HS-27A (cell line): ENCODE measurements around the gene UBN2.

Experiments
- DNase-seq: peaks from one replicate; pipeline ENCODE4 v3.0.0-alpha.2; 2012; ENCODE audit warnings: low read depth, missing footprints

UBN2 gene

DNA sequence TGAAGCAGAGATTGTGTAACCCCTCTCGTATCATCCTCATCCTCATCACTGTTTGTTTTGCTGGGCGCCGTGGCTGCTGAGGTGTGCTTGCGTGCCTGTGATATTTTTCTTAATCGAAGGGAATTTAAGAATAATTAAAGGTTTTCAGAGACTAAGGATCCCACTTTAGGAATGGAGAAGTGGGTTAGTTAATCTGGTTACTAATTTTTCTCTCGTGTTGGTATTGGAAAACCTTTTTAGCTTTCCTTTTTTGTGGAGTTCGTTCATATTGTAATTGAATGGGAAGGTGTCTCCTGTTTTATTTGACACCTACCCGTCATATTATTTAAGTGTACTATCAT, 1.3 kb downstream of the UBN2 start:
- DNase-seq = no peak

DNA sequence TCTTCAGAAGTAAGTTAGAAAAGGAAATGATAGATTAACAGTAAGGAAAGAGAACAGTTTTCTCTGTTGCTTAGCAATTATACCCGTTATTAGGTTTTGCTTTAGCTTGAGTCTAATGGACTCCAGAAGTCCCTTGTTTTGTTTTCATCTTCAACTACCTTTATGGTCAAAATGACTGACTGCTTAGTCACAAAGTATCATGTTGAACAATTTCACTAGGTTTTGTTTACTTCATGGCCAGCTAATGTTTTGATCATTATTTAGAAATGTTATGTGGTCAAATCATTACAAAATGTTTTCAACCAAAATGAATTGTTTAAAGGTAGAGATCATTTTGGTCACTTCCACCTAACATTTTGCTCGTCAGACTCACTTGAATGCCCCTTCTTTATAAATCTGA, 1.9 kb downstream of the UBN2 start:
- DNase-seq = no peak

DNA sequence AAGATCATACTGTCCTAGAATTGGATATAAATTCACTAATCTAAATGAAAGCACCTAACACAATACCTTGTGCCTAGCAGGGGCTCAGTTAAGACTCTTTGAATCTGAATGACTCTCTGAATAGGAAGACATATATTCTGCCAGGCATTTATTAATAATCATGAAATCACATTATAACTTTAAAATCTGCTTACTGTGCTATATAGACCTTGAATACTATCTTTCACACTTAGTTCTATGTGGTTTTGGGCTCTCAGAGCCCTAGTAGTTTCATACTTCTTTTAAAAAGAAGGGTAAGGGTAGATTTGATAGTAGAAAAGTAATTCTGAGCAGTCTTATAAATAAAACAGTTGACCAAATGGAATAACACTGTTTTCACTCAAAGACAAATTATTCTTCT, 10.2 kb downstream of the UBN2 start:
- no peak for DNase-seq

DNA sequence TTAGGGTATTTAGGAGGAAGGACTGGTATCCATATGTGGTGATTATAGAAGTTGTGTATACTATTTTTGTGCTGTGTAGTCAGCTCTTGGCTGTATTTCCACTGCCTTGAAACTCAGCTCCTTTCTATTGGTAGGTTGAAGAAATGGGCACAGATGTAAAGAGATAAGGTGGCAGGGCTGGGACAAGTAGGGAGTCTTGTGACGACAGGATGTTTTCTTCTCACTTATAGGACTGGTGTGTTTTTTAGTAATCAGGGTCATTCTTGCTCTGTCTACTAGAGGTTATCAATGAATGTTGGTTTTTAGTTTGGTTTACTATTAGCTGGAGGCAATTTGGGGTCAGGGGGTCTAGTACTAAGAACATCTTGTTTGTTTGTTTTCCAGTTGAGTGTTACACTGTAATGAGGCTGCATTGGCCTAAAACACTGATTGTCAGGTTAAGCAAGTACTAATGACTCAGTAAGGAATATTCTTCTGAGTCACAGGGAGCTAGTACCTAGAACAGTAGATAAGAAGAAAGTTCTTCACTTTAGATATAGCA, 11.8 kb downstream of the UBN2 start:
- DNase-seq = no peak

DNA sequence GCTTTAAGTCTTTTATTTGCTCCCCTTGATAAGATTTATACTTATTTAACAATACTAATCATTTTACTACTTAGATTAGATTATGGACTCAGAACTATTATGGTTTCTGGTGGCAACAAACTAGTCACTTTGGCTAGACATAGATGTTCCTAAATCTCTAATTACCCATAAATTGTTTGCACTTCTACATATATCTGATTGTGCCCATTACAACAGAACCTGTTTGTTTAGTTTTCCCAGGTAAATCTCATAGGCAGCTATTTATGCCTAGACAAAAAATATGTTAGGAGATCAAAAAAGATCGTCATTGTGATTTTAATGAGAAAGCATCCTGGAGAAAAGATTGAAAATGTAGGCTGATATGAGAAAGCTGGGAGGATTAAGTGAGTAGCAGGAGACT, 14.4 kb downstream of the UBN2 start:
- DNase-seq = no peak

DNA sequence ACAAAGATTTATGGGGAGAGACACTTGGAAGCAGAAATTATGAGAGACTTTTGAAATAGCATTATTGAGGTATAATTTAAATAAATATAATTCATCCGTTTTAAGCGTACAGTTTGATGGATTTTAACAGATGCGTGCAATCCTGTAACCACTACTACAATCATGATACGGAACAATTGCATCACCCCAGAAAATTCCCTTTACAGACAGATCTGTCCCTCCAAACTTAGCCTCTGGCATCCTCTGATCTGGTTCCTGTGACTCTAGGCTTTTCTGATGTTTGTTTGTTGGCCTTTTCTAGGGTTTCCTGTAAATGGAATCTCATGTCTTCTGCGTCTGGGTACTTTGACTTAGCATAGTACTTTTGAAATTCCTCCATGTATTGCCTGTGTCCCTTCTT, 15.5 kb downstream of the UBN2 start:
- DNase-seq = no peak

DNA sequence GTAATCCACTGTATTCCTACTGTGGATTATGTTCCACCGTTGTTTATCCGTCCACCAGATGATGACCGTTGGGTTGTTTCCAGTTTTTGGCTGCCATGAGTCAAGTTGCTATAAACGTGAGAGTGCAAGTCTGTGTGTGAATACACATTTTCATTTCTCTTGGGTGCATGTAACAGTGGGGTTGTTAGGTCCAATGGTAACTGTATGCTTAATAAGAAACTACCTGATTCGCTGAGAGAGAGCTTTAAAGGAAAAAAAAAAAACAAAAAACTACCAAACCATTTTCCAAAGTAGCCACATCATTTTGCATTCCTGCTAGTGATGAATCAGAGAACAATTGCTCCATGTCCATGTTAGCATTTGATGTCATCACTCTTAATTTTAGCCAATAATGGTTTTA, 15.9 kb downstream of the UBN2 start:
- no peak for DNase-seq

DNA sequence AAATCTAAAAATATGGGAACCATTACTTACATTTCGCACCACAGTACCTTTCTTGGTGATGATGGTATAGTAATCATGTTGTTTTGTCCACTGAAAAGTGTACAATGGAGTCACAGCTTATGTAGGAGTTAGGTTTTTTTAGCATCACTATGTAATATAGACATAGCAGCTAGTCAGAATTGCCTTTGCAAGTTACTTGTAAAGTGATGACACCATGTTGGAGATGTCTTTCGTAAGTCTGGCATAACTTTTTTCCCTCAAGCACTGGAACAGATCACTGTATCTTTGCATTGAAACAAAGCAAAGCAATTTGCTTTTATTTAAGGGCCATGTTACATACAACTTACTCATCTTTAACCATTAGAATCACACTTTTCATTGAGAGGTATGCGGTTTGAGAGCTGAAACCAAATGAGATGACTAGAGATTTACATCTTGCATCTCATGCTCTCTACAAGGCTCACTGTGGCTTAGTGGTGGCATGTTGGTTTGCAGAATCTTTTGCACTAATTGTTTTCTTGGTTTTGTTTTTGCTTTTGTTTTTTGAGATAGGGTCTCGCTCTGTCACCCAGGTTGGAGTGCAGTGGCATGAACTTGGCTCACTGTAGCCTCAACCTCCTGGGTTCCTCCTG, 18.3 kb downstream of the UBN2 start:
- DNase-seq = no peak

DNA sequence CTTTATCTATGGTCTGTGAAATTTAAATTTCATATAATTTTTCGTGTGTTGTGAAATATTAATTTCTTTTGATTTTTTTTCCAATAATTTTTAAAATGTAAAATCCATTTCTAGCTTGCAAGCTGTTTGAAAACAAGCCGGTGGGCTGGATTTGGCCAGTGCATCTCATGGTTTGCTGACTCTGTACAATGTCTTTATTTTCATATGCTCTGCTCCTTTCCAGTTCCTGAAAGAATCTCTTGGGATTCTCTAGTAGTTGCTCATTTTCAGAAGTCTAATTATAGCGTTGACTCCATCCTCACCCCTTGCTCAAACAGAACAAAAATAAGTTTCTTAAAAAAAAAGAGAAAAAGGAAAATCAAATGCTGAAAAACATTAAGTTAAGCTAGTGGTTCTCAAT, 21.4 kb downstream of the UBN2 start:
- no peak for DNase-seq

DNA sequence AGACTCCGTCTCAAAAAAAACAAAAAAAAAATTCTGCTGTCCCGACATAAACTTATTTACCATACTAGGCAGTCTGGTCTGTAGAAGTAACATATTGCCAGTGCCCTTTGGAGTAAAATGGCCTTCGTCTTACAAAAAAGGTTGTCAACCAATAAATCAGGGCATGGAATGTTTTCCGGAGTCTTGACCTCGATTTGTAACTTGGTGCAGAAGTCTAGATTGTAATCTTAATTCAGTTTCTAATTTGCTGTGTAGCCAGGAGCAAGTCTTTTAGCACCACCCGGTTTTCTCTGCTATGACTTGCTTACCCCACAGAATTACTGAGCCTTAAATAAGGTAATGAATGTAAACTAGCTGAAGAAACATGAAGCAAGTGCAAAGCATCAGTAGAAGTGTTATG, 23.2 kb downstream of the UBN2 start:
- DNase-seq = no peak

DNA sequence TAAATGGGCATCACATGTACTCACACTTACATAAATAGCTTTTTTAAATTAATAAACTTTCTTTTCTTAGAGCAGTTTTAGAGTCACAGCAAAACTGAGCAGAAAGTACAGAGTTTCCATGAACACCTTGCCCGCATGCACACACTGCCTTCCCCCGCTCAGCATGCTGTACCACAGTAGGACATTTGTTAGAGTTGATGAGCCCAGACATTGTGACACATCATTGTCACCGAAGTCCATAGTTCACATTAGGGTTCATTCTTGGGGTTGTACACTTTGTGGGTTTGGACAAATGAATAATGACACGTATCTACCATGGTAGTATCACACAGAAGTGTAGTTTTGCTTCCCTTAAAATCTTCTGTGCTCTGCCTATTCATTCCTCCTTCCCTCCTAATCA, 23.7 kb downstream of the UBN2 start:
- DNase-seq = no peak

DNA sequence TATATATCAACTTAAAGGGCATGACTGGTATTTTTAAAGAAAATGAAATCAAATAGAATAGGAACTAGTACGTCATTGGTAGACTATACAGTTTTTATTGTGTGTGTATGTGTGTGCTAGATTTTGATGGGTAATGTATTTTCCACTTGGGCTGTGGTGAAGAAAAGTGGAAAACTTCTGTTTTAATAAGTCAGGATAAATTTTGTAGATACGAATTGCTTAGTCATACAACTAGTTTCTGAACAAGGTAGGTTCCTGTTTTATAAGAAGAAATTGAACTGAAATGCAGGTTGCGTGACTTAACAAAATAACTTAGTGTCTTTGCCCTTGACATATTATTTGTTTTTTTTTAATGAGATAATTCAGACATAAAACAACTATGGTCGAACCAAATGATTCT, 24.3 kb downstream of the UBN2 start:
- DNase-seq = no peak

DNA sequence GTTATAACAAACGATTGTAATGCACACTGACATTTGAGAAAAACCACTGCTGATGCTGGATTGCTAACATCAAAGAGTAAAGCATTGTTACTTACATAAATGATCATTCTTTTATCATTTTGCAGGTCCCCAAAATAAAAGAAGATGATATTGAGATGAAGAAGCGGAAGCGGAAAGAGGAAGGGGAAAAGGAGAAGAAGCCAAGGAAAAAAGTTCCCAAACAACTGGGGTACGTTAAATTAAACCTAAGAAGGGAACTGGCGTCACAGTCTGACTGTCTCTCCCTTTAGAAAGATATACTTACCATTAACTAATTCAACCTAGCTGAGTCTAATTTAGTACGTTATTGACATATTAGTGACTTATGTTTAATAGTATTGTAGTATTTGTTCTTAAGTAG, 28.1 kb downstream of the UBN2 start:
- no peak for DNase-seq

DNA sequence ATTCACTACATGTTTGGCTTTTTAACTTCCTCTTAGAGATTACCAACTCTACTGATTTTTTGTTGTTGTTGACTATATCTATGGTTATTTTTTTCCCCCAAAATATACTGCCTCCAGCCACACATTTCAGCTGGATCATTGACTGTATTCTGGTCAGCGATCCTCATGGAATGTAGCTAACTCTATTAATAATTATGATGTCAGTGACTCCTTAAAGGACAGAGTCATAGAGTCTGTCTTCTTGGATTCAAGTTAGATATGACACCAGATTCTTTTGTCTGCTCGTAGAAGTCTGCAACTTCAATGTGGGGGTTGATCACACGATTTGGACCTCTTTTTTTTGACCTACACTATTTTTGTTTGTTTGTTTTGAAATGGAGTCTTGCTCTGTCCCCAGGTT, 33.2 kb downstream of the UBN2 start:
- DNase-seq = no peak

DNA sequence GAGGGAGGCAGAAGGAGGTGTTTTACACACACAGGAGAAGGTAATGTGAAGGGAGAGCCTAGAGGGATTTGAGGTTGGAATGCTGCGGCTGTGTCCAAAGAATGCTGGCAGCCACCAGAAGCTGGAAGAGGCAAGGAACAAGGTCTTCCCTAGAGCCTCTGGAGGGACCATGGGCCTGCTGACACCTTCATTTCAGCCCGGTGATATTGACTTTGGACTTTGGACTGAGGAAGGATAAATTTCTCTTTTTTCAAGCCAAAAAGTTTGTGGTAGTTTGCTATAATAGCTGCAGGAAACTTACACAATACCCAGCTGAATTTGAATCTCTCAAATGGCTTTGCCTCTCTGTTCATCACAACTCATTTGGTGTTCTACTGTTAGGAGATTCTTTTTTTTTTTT, 34.6 kb downstream of the UBN2 start:
- no peak for DNase-seq

DNA sequence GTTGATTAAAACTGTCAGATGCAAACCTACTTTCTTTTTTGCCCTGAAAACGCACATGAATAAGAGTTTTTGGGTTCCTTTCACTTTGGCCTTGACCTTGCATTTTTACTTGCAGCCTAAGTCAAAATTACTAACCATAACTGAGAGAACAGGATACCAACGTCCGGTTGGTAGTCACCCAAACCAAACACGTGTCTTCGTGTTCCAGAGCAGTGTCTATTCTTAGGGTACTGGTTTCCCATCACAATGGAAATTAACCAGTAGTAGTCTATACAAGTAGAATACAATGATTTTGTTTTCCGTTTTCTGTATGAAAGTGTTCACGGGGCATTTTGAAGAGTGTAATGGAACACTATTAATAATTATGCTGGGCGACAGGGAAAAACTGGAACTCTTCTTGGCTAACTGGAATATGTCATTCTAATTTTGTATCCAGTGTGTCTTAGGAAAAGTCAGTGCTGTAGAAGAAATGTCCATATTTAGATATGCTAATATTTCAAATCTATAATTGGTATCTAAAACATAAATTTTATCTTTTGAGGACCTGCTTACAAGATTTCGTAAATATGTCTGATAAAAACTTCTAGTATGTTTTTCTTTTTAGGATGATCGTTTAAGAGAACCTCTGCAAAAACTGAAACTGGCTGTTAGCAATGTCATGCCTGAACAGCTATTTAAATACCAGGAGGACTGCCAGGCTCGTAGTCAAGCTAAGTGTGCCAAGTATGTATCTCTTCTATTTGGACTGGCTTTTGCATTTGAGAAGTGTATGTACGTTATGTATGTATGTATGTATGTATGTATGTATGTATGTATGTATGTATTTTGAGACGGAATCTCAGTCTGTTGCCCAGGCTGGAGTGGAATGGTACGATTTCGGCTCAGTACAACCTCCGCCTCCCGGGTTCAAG, 40.9 kb downstream of the UBN2 start:
- no peak for DNase-seq

DNA sequence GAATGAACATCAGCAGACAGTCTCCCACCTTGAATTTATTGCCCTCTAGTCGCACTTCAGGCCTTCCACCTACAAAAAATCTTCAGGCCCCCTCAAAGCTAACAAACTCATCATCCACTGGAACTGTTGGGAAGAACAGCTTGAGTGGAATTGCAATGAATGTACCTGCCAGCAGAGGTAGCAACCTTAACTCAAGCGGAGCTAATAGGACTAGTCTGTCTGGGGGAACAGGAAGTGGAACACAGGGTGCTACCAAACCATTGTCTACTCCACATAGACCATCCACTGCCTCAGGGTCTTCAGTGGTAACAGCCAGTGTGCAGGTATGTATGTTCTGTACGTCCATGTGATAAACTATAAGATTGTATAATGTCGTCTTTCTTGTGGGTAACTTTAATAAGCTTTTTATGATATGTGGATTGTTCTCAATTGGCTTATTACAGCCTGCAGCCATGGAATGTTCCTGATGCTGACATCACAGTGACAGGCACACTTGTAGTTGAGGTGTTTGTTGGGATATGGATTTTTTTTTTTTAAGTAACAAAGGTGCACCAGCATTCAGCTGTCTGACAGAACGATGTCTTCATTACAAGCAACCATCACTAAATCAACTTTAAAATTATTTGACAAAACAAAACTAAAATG, 53.3 kb downstream of the UBN2 start:
- no peak for DNase-seq

DNA sequence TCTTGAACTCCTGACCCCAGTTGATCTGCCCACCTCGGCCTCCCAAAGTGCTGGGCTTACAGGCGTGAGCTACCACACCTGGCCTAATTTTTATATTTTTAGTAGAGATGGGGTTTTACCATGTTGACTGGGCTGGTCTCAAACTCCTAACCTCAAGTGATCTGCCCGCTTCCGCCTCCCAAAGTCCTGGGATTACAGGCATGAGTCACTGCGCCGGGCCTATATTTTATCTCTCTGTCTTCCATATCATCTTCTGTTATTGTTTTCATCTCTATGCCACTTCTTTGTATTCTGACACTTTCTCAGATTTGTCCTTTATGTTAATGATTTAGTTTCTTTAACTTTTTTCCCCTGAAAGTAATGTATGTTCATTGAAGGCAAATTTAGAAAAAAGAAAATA, 55.1 kb downstream of the UBN2 start:
- no peak for DNase-seq

DNA sequence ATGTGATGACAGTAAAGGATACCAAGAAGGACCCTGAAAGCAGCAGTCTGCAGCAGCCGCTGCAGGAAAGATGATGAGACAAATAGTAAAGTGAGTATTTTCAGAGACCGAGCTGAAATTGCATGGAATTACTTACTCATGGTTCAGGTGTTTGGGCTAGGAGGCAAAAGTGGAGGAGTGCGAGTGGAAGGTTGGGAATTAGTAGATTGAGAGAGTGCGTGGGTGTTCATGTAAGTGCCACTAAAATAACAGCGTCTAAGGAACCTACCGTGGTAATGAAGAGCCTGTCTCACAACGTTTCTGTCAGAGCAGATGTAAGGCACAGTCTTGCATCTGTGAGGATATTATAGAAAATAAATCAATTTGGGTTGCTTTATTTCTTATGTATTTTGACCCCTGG, 61.8 kb downstream of the UBN2 start:
- no peak for DNase-seq

DNA sequence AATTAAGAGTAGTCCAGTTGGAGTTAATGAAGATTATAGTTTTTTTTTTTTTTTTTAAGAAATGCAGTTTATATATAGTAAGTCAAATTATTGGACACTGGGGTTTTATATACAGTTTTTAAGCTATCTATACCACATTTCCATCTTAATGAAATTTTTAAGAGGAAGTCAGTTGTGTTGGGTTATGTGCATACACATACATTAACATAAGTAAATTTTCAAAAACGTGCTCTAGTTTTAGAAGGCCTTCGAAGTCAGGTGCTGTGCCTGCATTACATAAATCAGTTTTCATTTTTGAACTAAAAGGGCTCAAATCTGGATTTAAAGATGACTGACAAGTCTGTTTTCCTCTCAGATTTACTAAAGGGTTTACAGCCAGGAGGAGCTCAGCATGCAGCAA, 62.5 kb downstream of the UBN2 start:
- DNase-seq = no peak

DNA sequence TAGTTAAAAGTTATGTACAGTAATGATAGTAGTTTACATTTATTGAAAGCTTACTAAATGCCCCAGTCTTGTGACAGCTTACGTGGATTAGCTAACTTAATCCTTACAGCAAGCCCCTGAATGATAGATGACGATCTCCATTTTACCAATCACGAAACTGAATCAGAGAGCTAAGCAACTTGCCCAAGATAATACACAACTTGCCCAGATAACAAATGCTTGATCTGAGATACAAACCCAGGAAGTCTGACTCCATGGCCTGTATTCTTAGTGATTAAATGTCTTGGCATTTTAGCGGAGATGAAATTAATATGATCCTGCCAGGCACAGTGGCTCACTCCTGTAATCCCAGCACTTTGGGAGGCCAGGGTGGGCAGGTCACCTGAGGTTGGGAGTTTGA, 63.2 kb downstream of the UBN2 start:
- no peak for DNase-seq

DNA sequence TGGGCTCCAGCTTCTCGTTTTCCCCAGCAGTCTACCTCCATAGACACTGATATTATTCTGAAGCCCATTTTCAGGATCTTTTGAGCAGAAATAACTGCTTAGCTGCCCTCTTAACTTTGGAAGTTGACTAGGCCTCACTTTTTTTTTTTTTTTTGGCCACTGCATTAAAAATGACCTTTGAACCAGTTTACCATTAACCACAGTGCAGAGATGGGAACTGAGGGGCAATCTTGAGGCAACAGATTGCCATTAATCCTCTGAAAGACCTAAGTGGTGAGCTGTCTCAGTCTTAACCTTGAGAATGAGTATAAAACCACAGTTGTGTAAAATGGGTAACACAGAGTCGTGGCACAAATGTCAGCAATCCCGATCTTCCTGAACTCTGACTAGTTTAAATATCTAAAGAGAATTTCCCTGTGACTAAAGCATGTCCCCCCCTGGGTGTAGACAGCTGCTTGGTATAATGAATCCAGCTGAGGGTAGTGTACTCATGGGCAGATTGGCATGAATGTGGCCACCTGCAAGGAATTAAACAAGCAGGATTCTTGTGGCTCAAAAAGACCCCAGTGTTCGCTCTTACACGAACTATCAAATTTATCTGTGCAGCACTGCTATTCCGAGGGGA, 64.0 kb downstream of the UBN2 start:
- DNase-seq = no peak

DNA sequence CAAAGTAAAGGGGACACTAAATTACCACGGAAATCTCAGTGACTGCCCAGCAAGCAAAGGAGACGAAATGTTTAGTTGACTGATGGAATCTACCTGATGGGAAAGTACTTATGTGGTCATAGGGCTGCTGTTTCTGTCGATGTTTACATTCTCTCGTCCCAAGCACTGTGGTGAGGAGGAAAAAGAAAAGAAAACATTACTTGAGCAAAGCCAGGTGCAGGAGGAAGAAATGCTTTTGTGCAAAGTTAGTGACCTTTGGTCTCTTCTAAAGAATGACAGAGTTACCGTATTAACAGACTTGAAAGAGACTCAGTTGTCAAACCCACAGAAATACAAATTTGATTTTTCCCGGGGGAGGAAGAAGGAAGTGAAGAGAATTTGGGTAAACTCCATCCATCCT, 66.8 kb downstream of the UBN2 start:
- DNase-seq = no peak
